Loucy (cell line): ENCODE measurements around the gene PTCD1.

Source experiments
- EZH2phosphoT487 ChIP-seq: fragments of 200-600 bp; IDR thresholded peaks from 2 replicates; pipeline ENCODE4 v1.6.1; 2018; ENCODE audit warnings: antibody characterized with exemption, mild to moderate bottlenecking, moderate library complexity, borderline replicate concordance
- TF ChIP-seq, protein P1 (sequence below): fragments of 200-600 bp; sonication (generic); conservative IDR thresholded peaks from 2 replicates; pipeline ENCODE4 v1.5.1; 2014; ENCODE audit warnings: mild to moderate bottlenecking, antibody characterized with exemption, low read length

DNA sequence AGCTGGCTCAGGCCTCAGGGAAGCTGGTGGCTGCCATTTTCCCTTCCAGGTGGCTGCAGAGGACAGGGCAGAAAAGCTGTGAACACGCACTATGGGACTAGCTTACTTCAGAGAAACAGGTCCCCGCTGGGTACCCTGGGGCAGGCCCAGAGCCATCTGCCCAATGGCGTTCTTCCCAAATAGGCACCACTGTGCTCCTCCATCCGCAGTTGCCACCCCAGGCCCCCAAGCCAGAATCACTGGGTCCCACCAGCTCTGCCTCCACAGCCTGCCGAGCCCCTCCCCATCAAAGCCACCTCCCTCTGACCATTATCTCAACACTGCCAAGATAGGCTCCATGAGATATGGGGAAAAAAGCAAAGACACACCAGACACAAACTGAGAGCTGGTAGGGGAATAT is 18.4 kb downstream of the PTCD1 start:
- TF ChIP-seq, protein P1, sequence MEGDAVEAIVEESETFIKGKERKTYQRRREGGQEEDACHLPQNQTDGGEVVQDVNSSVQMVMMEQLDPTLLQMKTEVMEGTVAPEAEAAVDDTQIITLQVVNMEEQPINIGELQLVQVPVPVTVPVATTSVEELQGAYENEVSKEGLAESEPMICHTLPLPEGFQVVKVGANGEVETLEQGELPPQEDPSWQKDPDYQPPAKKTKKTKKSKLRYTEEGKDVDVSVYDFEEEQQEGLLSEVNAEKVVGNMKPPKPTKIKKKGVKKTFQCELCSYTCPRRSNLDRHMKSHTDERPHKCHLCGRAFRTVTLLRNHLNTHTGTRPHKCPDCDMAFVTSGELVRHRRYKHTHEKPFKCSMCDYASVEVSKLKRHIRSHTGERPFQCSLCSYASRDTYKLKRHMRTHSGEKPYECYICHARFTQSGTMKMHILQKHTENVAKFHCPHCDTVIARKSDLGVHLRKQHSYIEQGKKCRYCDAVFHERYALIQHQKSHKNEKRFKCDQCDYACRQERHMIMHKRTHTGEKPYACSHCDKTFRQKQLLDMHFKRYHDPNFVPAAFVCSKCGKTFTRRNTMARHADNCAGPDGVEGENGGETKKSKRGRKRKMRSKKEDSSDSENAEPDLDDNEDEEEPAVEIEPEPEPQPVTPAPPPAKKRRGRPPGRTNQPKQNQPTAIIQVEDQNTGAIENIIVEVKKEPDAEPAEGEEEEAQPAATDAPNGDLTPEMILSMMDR: no peak
- TF ChIP-seq EZH2phosphoT487: no peak
